Adrenal gland (tissue), 12 donors: ENCODE results near the gene OR51B4. TPM values are rescaled to one million over a fixed set of nuclear protein-coding genes. Genes with fewer than 3 reads are reported as not detected.

Source experiments
- DNase-seq, 7 donors: peaks; one replicate each; pipeline ENCODE4 v3.0.0-alpha.2; 2019 to 2020
- H3K27ac ChIP-seq, 5 donors: fragments of 200-600 bp; sonication (generic) in 4 of 5; 1 replicate in 3 of 5; 2 replicates in 2 of 5; pipeline versions ENCODE4 v1.5.1 to v1.8.0; 2016 to 2020; ENCODE audit warnings: mild to moderate bottlenecking in 1 of 5
- H3K27me3 ChIP-seq: fragments of 200-600 bp; 2 replicates; pipeline ENCODE4 v1.8.0; 2021
- H3K36me3 ChIP-seq, 2 donors: fragments of 200-600 bp; replicated peaks in 1 of 2; 1 replicate in 1 of 2; 2 replicates in 1 of 2; pipeline versions ENCODE4 v1.5.1 to v1.8.0; 2018 to 2022
- H3K4me1 ChIP-seq, 2 donors: fragments of 200-600 bp; replicated peaks in 1 of 2; 1 replicate in 1 of 2; 2 replicates in 1 of 2; pipeline versions ENCODE4 v1.5.1 to v1.8.0; 2018 to 2021
- H3K4me3 ChIP-seq, 4 donors: fragments of 200-600 bp; sonication (generic) in 3 of 4; one replicate each; pipeline ENCODE4 v1.5.1; 2016 to 2018
- H3K9me3 ChIP-seq, 3 donors: fragments of 200-600 bp; sonication (generic) in 1 of 3; replicated peaks in 1 of 3; 1 replicate in 2 of 3; 2 replicates in 1 of 3; pipeline versions ENCODE4 v1.5.1 to v1.8.0; 2016 to 2021
- POLR2A ChIP-seq, 2 donors: fragments of 450-650 bp; IDR thresholded peaks; one replicate each; pipeline ENCODE4 v1.6.1; 2017; ENCODE audit warnings: antibody characterized with exemption in 2 of 2, mild to moderate bottlenecking in 2 of 2, moderate library complexity in 1 of 2
- WGBS, 4 donors: extraction: QIAGEN DNeasy Blood & Tissue Kit in 2 of 4; methylation state at CpG; one replicate each; pipeline versions ENCODE4 v1.1.5 to v1.1.7; 2013 to 2017; 5-methylcytosine and 5-hydroxymethylcytosine counted together
- intact Hi-C, 2 donors: fragments of 100-400 bp; cut with DNase I; formaldehyde crosslinking; loops; one replicate each; pipeline versions ENCODE4 v1.14.1 to v1.15.0; 2022 to 2023
- polyA plus RNA-seq, 3 donors: library from polyadenylated mRNA; stranded (reverse); fragments of 200-250 nt in 2 of 3; fragments of 350-450 nt in 1 of 3; fragmentation: Illumina TruSeq in 1 of 3; extraction: RNeasy Lipid Tissue Mini Kit (QIAGEN cat#74804) in 1 of 3; gene quantifications; one replicate each; pipeline ENCODE4 v1.2.3, GENCODE V29; 2013 to 2014
- total RNA-seq, 9 donors: library from RNA; depleted of rRNA in 4 of 9; stranded (reverse); fragments of >200 nt in 4 of 9; fragments of 120-200 nt in 1 of 9; fragmentation: NEBNext Ultra II Directional in 1 of 9; extraction: Animal tissue kit (Norgen Biotek cat#: 25700) in 1 of 9; gene quantifications; one replicate each; pipeline versions ENCODE4 v1.1.0 to v1.2.4, GENCODE V29; 2013 to 2023
- TF ChIP-seq, protein P1 (sequence below), 6 experiments: fragments of 450-650 bp in 4 of 6; fragments of 200-600 bp in 2 of 6; sonication (generic) in 1 of 6; IDR thresholded peaks; 1 replicate in 5 of 6; 2 replicates in 1 of 6; pipeline versions ENCODE4 v1.5.1 to v1.8.0; 2016 to 2021; ENCODE audit warnings: antibody characterized with exemption in 6 of 6, mild to moderate bottlenecking in 2 of 6, moderate library complexity in 1 of 6
- donor health status: healthy with polysubstance abuse.
- donor health status: Bipolar disorder and iron deficiency.
- donor health status: DM: yes; HTN: yes; CAD: no.
- donor health status: DM: no; HTN: no; CAD: no.
- donor health status: DM: no; HTN: no; CAD: no.
- donor health status: DM: yes; HTN: yes; CAD: no.

OR51B4 gene
- total and polyA plus RNA-seq, 12 donors, result 0.28 to 0.78 (median 0.34) TPM; not detected in 9

- Histone ChIP-seq H3K4me1 (no peaks in the 10 kb centered on the region), H3K9me3 (no peaks in the 10 kb centered on the region), H3K27me3 (no peaks in the 10 kb centered on the region), H3K27ac (no peak overlapping the region), H3K4me3 (no peak overlapping the region), H3K36me3 (no peaks in the 10 kb centered on the region)
- no peak for DNase-seq
- TF ChIP-seq, protein P1, sequence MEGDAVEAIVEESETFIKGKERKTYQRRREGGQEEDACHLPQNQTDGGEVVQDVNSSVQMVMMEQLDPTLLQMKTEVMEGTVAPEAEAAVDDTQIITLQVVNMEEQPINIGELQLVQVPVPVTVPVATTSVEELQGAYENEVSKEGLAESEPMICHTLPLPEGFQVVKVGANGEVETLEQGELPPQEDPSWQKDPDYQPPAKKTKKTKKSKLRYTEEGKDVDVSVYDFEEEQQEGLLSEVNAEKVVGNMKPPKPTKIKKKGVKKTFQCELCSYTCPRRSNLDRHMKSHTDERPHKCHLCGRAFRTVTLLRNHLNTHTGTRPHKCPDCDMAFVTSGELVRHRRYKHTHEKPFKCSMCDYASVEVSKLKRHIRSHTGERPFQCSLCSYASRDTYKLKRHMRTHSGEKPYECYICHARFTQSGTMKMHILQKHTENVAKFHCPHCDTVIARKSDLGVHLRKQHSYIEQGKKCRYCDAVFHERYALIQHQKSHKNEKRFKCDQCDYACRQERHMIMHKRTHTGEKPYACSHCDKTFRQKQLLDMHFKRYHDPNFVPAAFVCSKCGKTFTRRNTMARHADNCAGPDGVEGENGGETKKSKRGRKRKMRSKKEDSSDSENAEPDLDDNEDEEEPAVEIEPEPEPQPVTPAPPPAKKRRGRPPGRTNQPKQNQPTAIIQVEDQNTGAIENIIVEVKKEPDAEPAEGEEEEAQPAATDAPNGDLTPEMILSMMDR (IDR thresholded peaks at IDR 0.05), result no peak
- TF ChIP-seq POLR2A (IDR thresholded peaks at IDR 0.05), result no peak
- 53 to 64% (median 57%) methylated on average over 9 of the region's 9 CpGs for WGBS, 4 donors
- intact Hi-C loops, result no loop called here
These were observed 49.4 kb downstream of the OR51B4 start for GRCh38 chr11:5252192-5252918.

DNA sequence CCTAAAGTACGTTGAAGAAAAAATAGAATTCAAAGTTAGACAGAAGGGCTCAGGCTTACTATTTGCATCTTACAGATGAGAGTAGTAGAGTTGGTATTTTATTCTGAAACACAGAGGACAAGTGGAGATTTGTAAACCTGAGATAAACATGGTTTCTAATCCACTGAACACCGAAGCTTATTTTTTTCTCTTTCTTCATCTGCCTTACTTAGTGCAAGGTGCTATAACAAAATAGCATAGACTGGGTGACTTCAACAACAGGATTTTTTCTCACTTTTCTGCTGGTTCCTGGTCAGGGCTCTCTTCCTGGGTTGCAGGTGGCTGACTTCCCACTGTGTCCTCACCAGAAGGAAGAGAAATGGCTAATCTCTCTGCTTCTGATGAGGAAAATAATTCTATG, 50.0 kb downstream of the OR51B4 start:
- no peaks in the 10 kb centered on the region for H3K9me3 ChIP-seq
- no peaks in the 10 kb centered on the region for H3K36me3 ChIP-seq
- WGBS, 4 donors, result 22 to 61% (median 58%) methylated on average over 2 of the region's 2 CpGs
- no peak overlapping the region for H3K4me3 ChIP-seq
- intact Hi-C loops, result no loop called here
- DNase-seq, result no peak
- TF ChIP-seq, protein P1 (IDR thresholded peaks at IDR 0.05), result no peak
- no peak for TF ChIP-seq POLR2A (IDR thresholded peaks at IDR 0.05)
- no peak overlapping the region for H3K27ac ChIP-seq
- no peaks in the 10 kb centered on the region for H3K4me1 ChIP-seq
- no peaks in the 10 kb centered on the region for H3K27me3 ChIP-seq

Other genes with a start within 250 kb of the OR51B4 start
- gene OR52E2, start 242.3 kb downstream of the OR51B4 start, total RNA-seq, result not detected
- gene OR52E2, start 242.3 kb downstream of the OR51B4 start, polyA plus RNA-seq, result not detected
- gene OR52E1, start 232.4 kb downstream of the OR51B4 start, total RNA-seq, result not detected
- not detected for gene OR52E1, start 232.4 kb downstream of the OR51B4 start, polyA plus RNA-seq
- not detected for gene OR52A5, start 163.6 kb downstream of the OR51B4 start, total RNA-seq
- gene OR52A5, start 163.6 kb downstream of the OR51B4 start, polyA plus RNA-seq, result not detected
- not detected for gene OR52A1, start 147.2 kb downstream of the OR51B4 start, total RNA-seq
- gene OR52A1, start 147.2 kb downstream of the OR51B4 start, polyA plus RNA-seq, result not detected
- not detected for gene OR51V1, start 101.3 kb downstream of the OR51B4 start, total RNA-seq
- gene OR51V1, start 101.3 kb downstream of the OR51B4 start, polyA plus RNA-seq, result not detected
- gene HBB, start 74.9 kb downstream of the OR51B4 start, total RNA-seq, result 100 to 1,000 TPM in 2 of 9 donors, 10 to 100 TPM in 4, 1 to 10 TPM in 3; 1.1 to 794 (median 10.5) TPM
- gene HBB, start 74.9 kb downstream of the OR51B4 start, polyA plus RNA-seq, result 10 to 100 TPM in 1 of 3 donors, 1 to 10 TPM in 2; 1.3 to 23.8 (median 8.0) TPM
- gene HBD, start 67.5 kb downstream of the OR51B4 start, total RNA-seq, result 1 to 10 TPM in 1 of 9 donors, under 1 TPM in 2, not detected in 6; 0.53 to 2.1 (median 0.83) TPM
- gene HBD, start 67.5 kb downstream of the OR51B4 start, polyA plus RNA-seq, result not detected
- 10 to 100 TPM in 1 of 9 donors, 1 to 10 TPM in 2, not detected in 6; 3.6 to 22.7 (median 3.8) TPM for gene HBG1, start 52.1 kb downstream of the OR51B4 start, total RNA-seq
- not detected for gene HBG1, start 52.1 kb downstream of the OR51B4 start, polyA plus RNA-seq
- 1,000 to 10,000 TPM in 1 of 9 donors, 10 to 100 TPM in 2, under 1 TPM in 1, not detected in 5; 0.78 to 9,973 (median 12.5) TPM for gene HBG2, start 47.2 kb downstream of the OR51B4 start, total RNA-seq
- under 1 TPM in 1 of 3 donors, not detected in 2; 0.51 TPM for gene HBG2, start 47.2 kb downstream of the OR51B4 start, polyA plus RNA-seq
- gene HBE1, start 32.0 kb downstream of the OR51B4 start, total RNA-seq, result 10 to 100 TPM in 1 of 9 donors, 1 to 10 TPM in 2, not detected in 6; 3.6 to 42.8 (median 3.7) TPM
- gene HBE1, start 32.0 kb downstream of the OR51B4 start, polyA plus RNA-seq, result under 1 TPM in 2 of 3 donors, not detected in 1; 0.16 to 0.24 TPM
- 1 to 10 TPM in 1 of 9 donors, under 1 TPM in 1, not detected in 7; 0.33 to 1.3 TPM for gene OR51B2, start 22.4 kb upstream of the OR51B4 start, total RNA-seq
- not detected for gene OR51B2, start 22.4 kb upstream of the OR51B4 start, polyA plus RNA-seq
- gene OR51B5, start 41.6 kb upstream of the OR51B4 start, total RNA-seq, result 1 to 10 TPM in 1 of 9 donors, under 1 TPM in 5, not detected in 3; 0.32 to 2.9 (median 0.53) TPM
- under 1 TPM in 2 of 3 donors, not detected in 1; 0.16 TPM for gene OR51B5, start 41.6 kb upstream of the OR51B4 start, polyA plus RNA-seq
- not detected for gene OR51B6, start 49.6 kb upstream of the OR51B4 start, total RNA-seq
- gene OR51B6, start 49.6 kb upstream of the OR51B4 start, polyA plus RNA-seq, result not detected
- not detected for gene OR51M1, start 81.9 kb upstream of the OR51B4 start, total RNA-seq
- not detected for gene OR51M1, start 81.9 kb upstream of the OR51B4 start, polyA plus RNA-seq
- not detected for gene OR51Q1, start 120.2 kb upstream of the OR51B4 start, total RNA-seq
- not detected for gene OR51Q1, start 120.2 kb upstream of the OR51B4 start, polyA plus RNA-seq
- gene OR51I1, start 139.6 kb upstream of the OR51B4 start, total RNA-seq, result under 1 TPM in 3 of 9 donors, not detected in 6; 0.34 to 0.94 (median 0.61) TPM
- not detected for gene OR51I1, start 139.6 kb upstream of the OR51B4 start, polyA plus RNA-seq
- gene OR51I2, start 147.4 kb upstream of the OR51B4 start, total RNA-seq, result not detected
- not detected for gene OR51I2, start 147.4 kb upstream of the OR51B4 start, polyA plus RNA-seq
- not detected for gene OR52D1, start 186.7 kb upstream of the OR51B4 start, total RNA-seq
- not detected for gene OR52D1, start 186.7 kb upstream of the OR51B4 start, polyA plus RNA-seq
- gene UBQLN3, start 208.0 kb upstream of the OR51B4 start, total RNA-seq, result under 1 TPM in 6 of 9 donors, not detected in 3; 0.25 to 0.67 (median 0.48) TPM
- not detected for gene UBQLN3, start 208.0 kb upstream of the OR51B4 start, polyA plus RNA-seq
- gene UBQLNL, start 214.8 kb upstream of the OR51B4 start, total RNA-seq, result 1 to 10 TPM in 3 of 9 donors, under 1 TPM in 5, not detected in 1; 0.29 to 1.4 (median 0.65) TPM
- 1 to 10 TPM in 2 of 3 donors, under 1 TPM in 1; 0.26 to 1.1 (median 1.0) TPM for gene UBQLNL, start 214.8 kb upstream of the OR51B4 start, polyA plus RNA-seq
- gene OR52H1, start 246.6 kb upstream of the OR51B4 start, total RNA-seq, result 1 to 10 TPM in 2 of 9 donors, under 1 TPM in 2, not detected in 5; 0.22 to 1.6 (median 0.69) TPM
- not detected for gene OR52H1, start 246.6 kb upstream of the OR51B4 start, polyA plus RNA-seq